ENCODE measurements around the gene PCMTD2. TPM values are rescaled to one million over a fixed set of nuclear protein-coding genes. Genes with fewer than 3 reads are reported as not detected.

The PCMTD2 gene
- total RNA-seq, 2 experiments from 2014 or later, result 47.0 to 51.7 TPM

DNA sequence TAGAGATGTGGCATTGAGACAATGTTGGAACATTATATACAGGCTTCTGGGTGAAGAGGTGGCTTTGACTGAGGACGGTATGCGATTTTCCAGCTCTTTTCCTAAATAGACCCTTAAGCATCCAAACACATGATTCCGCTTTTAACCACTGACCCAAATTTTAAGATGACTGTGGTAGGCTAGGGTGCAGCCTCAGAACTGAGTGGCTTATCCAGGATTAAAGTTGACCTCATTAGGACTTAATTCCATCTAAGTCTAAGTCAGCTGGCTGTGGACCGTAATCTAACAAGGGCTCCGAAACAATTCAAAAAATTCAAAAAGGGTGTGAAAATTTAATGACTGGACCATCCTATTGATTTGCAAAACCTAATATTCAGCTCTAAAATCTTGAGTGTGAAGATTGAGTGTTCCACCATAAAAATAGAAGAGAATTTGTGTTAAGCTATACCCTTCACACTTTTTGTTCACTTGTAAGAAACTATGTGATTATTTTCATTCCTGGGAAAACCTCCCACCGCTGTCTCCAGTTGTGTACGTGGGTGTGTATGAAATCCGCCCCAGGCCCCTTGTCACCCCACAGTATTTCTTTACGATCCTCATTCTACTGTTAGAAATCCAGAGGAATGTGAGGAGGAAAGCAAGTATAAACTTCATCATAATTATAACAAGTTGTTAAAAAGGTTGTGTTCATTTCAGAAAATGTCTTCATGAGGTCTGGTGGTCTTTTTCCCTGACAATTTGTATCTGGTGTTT, 2.7 kb downstream of the PCMTD2 start:
- TF ChIP-seq EZH2phosphoT487 (IDR thresholded peaks at IDR 0.05; ENCODE audit: borderline replicate concordance, low read depth, low read length), result no peak
- TF ChIP-seq, protein P1, sequence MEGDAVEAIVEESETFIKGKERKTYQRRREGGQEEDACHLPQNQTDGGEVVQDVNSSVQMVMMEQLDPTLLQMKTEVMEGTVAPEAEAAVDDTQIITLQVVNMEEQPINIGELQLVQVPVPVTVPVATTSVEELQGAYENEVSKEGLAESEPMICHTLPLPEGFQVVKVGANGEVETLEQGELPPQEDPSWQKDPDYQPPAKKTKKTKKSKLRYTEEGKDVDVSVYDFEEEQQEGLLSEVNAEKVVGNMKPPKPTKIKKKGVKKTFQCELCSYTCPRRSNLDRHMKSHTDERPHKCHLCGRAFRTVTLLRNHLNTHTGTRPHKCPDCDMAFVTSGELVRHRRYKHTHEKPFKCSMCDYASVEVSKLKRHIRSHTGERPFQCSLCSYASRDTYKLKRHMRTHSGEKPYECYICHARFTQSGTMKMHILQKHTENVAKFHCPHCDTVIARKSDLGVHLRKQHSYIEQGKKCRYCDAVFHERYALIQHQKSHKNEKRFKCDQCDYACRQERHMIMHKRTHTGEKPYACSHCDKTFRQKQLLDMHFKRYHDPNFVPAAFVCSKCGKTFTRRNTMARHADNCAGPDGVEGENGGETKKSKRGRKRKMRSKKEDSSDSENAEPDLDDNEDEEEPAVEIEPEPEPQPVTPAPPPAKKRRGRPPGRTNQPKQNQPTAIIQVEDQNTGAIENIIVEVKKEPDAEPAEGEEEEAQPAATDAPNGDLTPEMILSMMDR (conservative IDR thresholded peaks at IDR 0.05; ENCODE audit: low read length), result no peak

GRCh38 chr20:64260239-64260638, 4.7 kb downstream of the PCMTD2 start:
- Histone ChIP-seq H4K20me1 (ENCODE audit: insufficient read depth, low read length) (no peaks in the 10 kb centered on the region), H3K4me2 (ENCODE audit: low read length) (no peak overlapping the region), H2AFZ (ENCODE audit: low read length) (no peak overlapping the region), H3K4me3 (ENCODE audit: low read depth, low read length, poor library complexity, severe bottlenecking) (no peak overlapping the region), H3K36me3 (ENCODE audit: insufficient read depth, low read length) (peaks cover 25% of the 10 kb centered on the region; the same call in 1 of the 2 replicates), H3K9me2 (ENCODE audit: insufficient read depth, low read length) (no peaks in the 10 kb centered on the region), H3K79me2 (ENCODE audit: insufficient read depth, low read depth, low read length) (peaks cover 15% of the 10 kb centered on the region; the same call in 1 of the 2 replicates), H3K27ac (ENCODE audit: low read depth, low read length, poor library complexity, severe bottlenecking) (no peak overlapping the region), H3K4me1 (ENCODE audit: insufficient read depth, low read length, poor library complexity, severe bottlenecking) (peaks cover 12% of the 10 kb centered on the region), H3K9me3 (ENCODE audit: low read length) (no peaks in the 10 kb centered on the region)
- intact Hi-C loops (cut with micrococcal nuclease; ENCODE audit: unreplicated experiment), result no loop called here
- no peak for DNase-seq (ENCODE audit: low spot score)
- TF ChIP-seq EZH2phosphoT487 (IDR thresholded peaks at IDR 0.05; ENCODE audit: borderline replicate concordance, low read depth, low read length), result no peak
- TF ChIP-seq, protein P1 (conservative IDR thresholded peaks at IDR 0.05; ENCODE audit: low read length), result no peak
- no TSS peak for BruUV-seq (replicated peaks)
- POLR2A ChIA-PET, result no interaction called here
- CTCF ChIA-PET (ENCODE audit: unreplicated experiment), result no interaction called here

More for the DNA sequence above, 2.7 kb downstream of the PCMTD2 start:
- Histone ChIP-seq H3K4me2 (ENCODE audit: low read length) (no peak overlapping the region), H3K79me2 (ENCODE audit: insufficient read depth, low read depth, low read length) (peaks cover 15% of the 10 kb centered on the region; the same call in 1 of the 2 replicates), H3K4me1 (ENCODE audit: insufficient read depth, low read length, poor library complexity, severe bottlenecking) (peaks cover 20% of the 10 kb centered on the region), H4K20me1 (ENCODE audit: insufficient read depth, low read length) (no peaks in the 10 kb centered on the region), H3K9me3 (ENCODE audit: low read length) (no peaks in the 10 kb centered on the region), H3K27ac (ENCODE audit: low read depth, low read length, poor library complexity, severe bottlenecking) (no peak overlapping the region), H3K4me3 (ENCODE audit: low read depth, low read length, poor library complexity, severe bottlenecking) (no peak overlapping the region), H3K36me3 (ENCODE audit: insufficient read depth, low read length) (peaks cover 13% of the 10 kb centered on the region; the same call in 1 of the 2 replicates), H2AFZ (ENCODE audit: low read length) (no peak overlapping the region), H3K9me2 (ENCODE audit: insufficient read depth, low read length) (no peaks in the 10 kb centered on the region)
- no peak for DNase-seq (ENCODE audit: low spot score)
- POLR2A ChIA-PET, result interaction anchor here (0.8 to 0.9 kb wide), 2 partner anchors 19 kb away, joined by 3 read pairs; no protein-coding TSS in a partner anchor
- no TSS peak for BruUV-seq (replicated peaks)
- CTCF ChIA-PET (ENCODE audit: unreplicated experiment), result no interaction called here
- intact Hi-C loops (cut with micrococcal nuclease; ENCODE audit: unreplicated experiment), result no loop called here

- peaks cover 33% of the 10 kb centered on the region for H3K36me3 ChIP-seq (ENCODE audit: insufficient read depth, low read length)
- H3K4me3 ChIP-seq (ENCODE audit: low read depth, low read length, poor library complexity, severe bottlenecking), result no peak overlapping the region
- no peak overlapping the region for H2AFZ ChIP-seq (ENCODE audit: low read length)
- no peak for TF ChIP-seq EZH2phosphoT487 (IDR thresholded peaks at IDR 0.05; ENCODE audit: borderline replicate concordance, low read depth, low read length)
- TF ChIP-seq, protein P1 (conservative IDR thresholded peaks at IDR 0.05; ENCODE audit: low read length), result no peak
- no TSS peak for BruUV-seq (replicated peaks)
- H3K27ac ChIP-seq (ENCODE audit: low read depth, low read length, poor library complexity, severe bottlenecking), result no peak overlapping the region
- intact Hi-C loops (cut with micrococcal nuclease; ENCODE audit: unreplicated experiment), result no loop called here
- no peaks in the 10 kb centered on the region for H4K20me1 ChIP-seq (ENCODE audit: insufficient read depth, low read length)
- H3K79me2 ChIP-seq (ENCODE audit: insufficient read depth, low read depth, low read length), result peaks cover 12% of the 10 kb centered on the region; the same call in 1 of the 2 replicates
- CTCF ChIA-PET (ENCODE audit: unreplicated experiment), result no interaction called here
- H3K4me1 ChIP-seq (ENCODE audit: insufficient read depth, low read length, poor library complexity, severe bottlenecking), result peaks cover 11% of the 10 kb centered on the region
- DNase-seq (ENCODE audit: low spot score), result no peak
- no peaks in the 10 kb centered on the region for H3K9me3 ChIP-seq (ENCODE audit: low read length)
- no peaks in the 10 kb centered on the region for H3K9me2 ChIP-seq (ENCODE audit: insufficient read depth, low read length)
- POLR2A ChIA-PET, result interaction anchor here (0.8 kb wide), 1 partner anchor 114 kb away, joined by 3 read pairs; no protein-coding TSS in a partner anchor
- no peak overlapping the region for H3K4me2 ChIP-seq (ENCODE audit: low read length)
Observed at GRCh38 chr20:64261138-64261537, 5.6 kb downstream of the PCMTD2 start.

All from OCI-LY7 (cell line).